Uterus (tissue), 4 donors: ENCODE measurements around the gene GUCA2A. TPM values are rescaled to one million over a fixed set of nuclear protein-coding genes. Genes with fewer than 3 reads are reported as not detected.

Experiments used
- DNase-seq, 2 donors: peaks; one replicate each; pipeline ENCODE4 v3.0.0-alpha.2; 2019 to 2020
- H3K27ac ChIP-seq, 2 donors: fragments of 200-600 bp; sonication (generic); 1 replicate in 1 of 2; 2 replicates in 1 of 2; pipeline ENCODE4 v1.5.1; 2016 to 2018
- H3K27me3 ChIP-seq, 2 donors: fragments of 200-600 bp; sonication (generic); one replicate each; pipeline ENCODE4 v1.5.1; 2018 to 2019; ENCODE audit warnings: control low read depth in 1 of 2
- H3K36me3 ChIP-seq, 2 donors: fragments of 200-600 bp; sonication (generic); one replicate each; pipeline ENCODE4 v1.5.1; 2019; ENCODE audit warnings: control low read depth in 1 of 2
- H3K4me1 ChIP-seq, 2 donors: fragments of 200-600 bp; sonication (generic); one replicate each; pipeline ENCODE4 v1.5.1; 2018 to 2019; ENCODE audit warnings: control low read depth in 1 of 2
- H3K4me3 ChIP-seq, 2 donors: fragments of 200-600 bp; sonication (generic); 1 replicate in 1 of 2; 2 replicates in 1 of 2; pipeline ENCODE4 v1.5.1; 2018 to 2019; ENCODE audit warnings: mild to moderate bottlenecking in 1 of 2
- H3K9me3 ChIP-seq, 2 donors: fragments of 200-600 bp; sonication (generic); one replicate each; pipeline ENCODE4 v1.5.1; 2019; ENCODE audit warnings: control low read depth in 1 of 2
- CTCF ChIP-seq, 4 experiments: fragments of 200-600 bp in 2 of 4; fragments of 450-650 bp in 2 of 4; sonication (generic) in 2 of 4; IDR thresholded peaks; one replicate each; pipeline ENCODE4 v1.5.1; 2016 to 2019; ENCODE audit warnings: antibody characterized with exemption in 4 of 4, mild to moderate bottlenecking in 2 of 4, moderate library complexity in 1 of 4
- POLR2A ChIP-seq, 2 donors: fragments of 450-650 bp; IDR thresholded peaks; one replicate each; pipeline ENCODE4 v1.6.1; 2016; ENCODE audit warnings: antibody characterized with exemption in 2 of 2, mild to moderate bottlenecking in 1 of 2, moderate library complexity in 1 of 2
- intact Hi-C: fragments of 100-400 bp; cut with DNase I; formaldehyde crosslinking; loops from one replicate; pipeline ENCODE4 v1.15.1; 2023; ENCODE audit warnings: low total_unique reads
- total RNA-seq, 4 donors: library from RNA; depleted of rRNA in 3 of 4; stranded (reverse); fragments of >200 nt in 3 of 4; gene quantifications; one replicate each; pipeline versions ENCODE4 v1.1.0 to v1.2.4, GENCODE V29; 2014 to 2023
- donor health status: DM: yes; HTN: yes; CAD: no.

The GUCA2A gene
- total RNA-seq, 4 donors from 2014 or later, result not detected

- intact Hi-C loops, result no loop called here
- no peak for DNase-seq
- H3K4me1 ChIP-seq, result no peaks in the 10 kb centered on the region
- no peaks in the 10 kb centered on the region for H3K36me3 ChIP-seq
- H3K4me3 ChIP-seq, result no peak overlapping the region
- no peaks in the 10 kb centered on the region for H3K9me3 ChIP-seq
- no peak overlapping the region for H3K27ac ChIP-seq
- peaks cover 0 to 6% of the 10 kb centered on the region in 2 donors for H3K27me3 ChIP-seq
- TF ChIP-seq POLR2A (IDR thresholded peaks at IDR 0.05), result no peak
- no peak for TF ChIP-seq CTCF (IDR thresholded peaks at IDR 0.05)
These were observed 19.7 kb downstream of the GUCA2A start for GRCh38 chr1:42144711-42145388.

- H3K4me3 ChIP-seq, result no peak overlapping the region
- no peaks in the 10 kb centered on the region for H3K4me1 ChIP-seq
- no peak for DNase-seq
- no peak overlapping the region for H3K27ac ChIP-seq
- no peaks in the 10 kb centered on the region for H3K36me3 ChIP-seq
- H3K9me3 ChIP-seq, result no peaks in the 10 kb centered on the region
- intact Hi-C loops, result no loop called here
- TF ChIP-seq CTCF (IDR thresholded peaks at IDR 0.05), result no peak
- no peak for TF ChIP-seq POLR2A (IDR thresholded peaks at IDR 0.05)
- peaks cover 0 to 6% of the 10 kb centered on the region in 2 donors for H3K27me3 ChIP-seq
These were observed 20.4 kb downstream of the GUCA2A start for GRCh38 chr1:42143896-42144710.

GRCh38 chr1:42142894-42143675 is 21.5 kb downstream of the GUCA2A start:
- H3K36me3 ChIP-seq, result no peaks in the 10 kb centered on the region
- H3K27ac ChIP-seq, result no peak overlapping the region
- DNase-seq, result no peak
- no peaks in the 10 kb centered on the region for H3K4me1 ChIP-seq
- intact Hi-C loops, result no loop called here
- TF ChIP-seq CTCF (IDR thresholded peaks at IDR 0.05), result no peak
- TF ChIP-seq POLR2A (IDR thresholded peaks at IDR 0.05), result no peak
- H3K9me3 ChIP-seq, result no peaks in the 10 kb centered on the region
- H3K4me3 ChIP-seq, result no peak overlapping the region
- H3K27me3 ChIP-seq, result peaks cover 0 to 6% of the 10 kb centered on the region in 2 donors

GRCh38 chr1:42141978-42142377 is 22.6 kb downstream of the GUCA2A start:
- H3K9me3 ChIP-seq, result no peaks in the 10 kb centered on the region
- no peak overlapping the region for H3K27ac ChIP-seq
- H3K4me1 ChIP-seq, result no peaks in the 10 kb centered on the region
- peaks cover 0 to 5% of the 10 kb centered on the region in 2 donors for H3K27me3 ChIP-seq
- intact Hi-C loops, result no loop called here
- TF ChIP-seq POLR2A (IDR thresholded peaks at IDR 0.05) (no peak), CTCF (IDR thresholded peaks at IDR 0.05) (no peak)
- DNase-seq, result no peak
- no peak overlapping the region for H3K4me3 ChIP-seq
- H3K36me3 ChIP-seq, result no peaks in the 10 kb centered on the region
